HepG2 (cell line): ENCODE measurements around the gene HEPACAM. TPM values are rescaled to one million over a fixed set of nuclear protein-coding genes. Genes with fewer than 3 reads are reported as not detected.
A peak's percentile ranks its signal among the peaks of the same experiment; 100 is the strongest.

ENCODE experiments used
- ATAD3A ChIP-seq: sonication (generic); formaldehyde crosslinking; IDR thresholded peaks from 2 replicates; pipeline ENCODE4 v1.4.0; 2020; ENCODE audit warnings: missing genetic modification reagents
- CEBPG ChIP-seq: IDR thresholded peaks from 2 replicates; pipeline ENCODE4 v1.6.1; 2016
- GMEB1 ChIP-seq: sonication (generic); formaldehyde crosslinking; IDR thresholded peaks from 2 replicates; pipeline ENCODE4 v1.5.1; 2020; ENCODE audit warnings: missing genetic modification reagents, mild to moderate bottlenecking, borderline replicate concordance
- HCFC1 ChIP-seq: fragments of 150-350 bp; IDR thresholded peaks from 2 replicates; pipeline ENCODE4 v1.6.1; 2014; ENCODE audit warnings: low read depth, low read length
- KDM4B ChIP-seq: sonication (generic); formaldehyde crosslinking; IDR thresholded peaks from 2 replicates; pipeline ENCODE4 v1.4.0; 2020; ENCODE audit warnings: missing genetic modification reagents
- ZBTB14 ChIP-seq: sonication (generic); formaldehyde crosslinking; IDR thresholded peaks from 2 replicates; pipeline ENCODE4 v1.4.0; 2020; ENCODE audit warnings: missing genetic modification reagents
- ZNF138 ChIP-seq: sonication (generic); formaldehyde crosslinking; IDR thresholded peaks from 2 replicates; pipeline ENCODE4 v1.5.0; 2020; ENCODE audit warnings: mild to moderate bottlenecking, low read depth, missing genetic modification reagents
- ZNF407 ChIP-seq: sonication (generic); formaldehyde crosslinking; IDR thresholded peaks from one replicate; pipeline ENCODE4 v1.5.1; 2020; ENCODE audit warnings: mild to moderate bottlenecking, missing genetic modification reagents; ENCODE audit errors: not compliant biosample characterization
- ZNF496 ChIP-seq: sonication (generic); formaldehyde crosslinking; IDR thresholded peaks from 2 replicates; pipeline ENCODE4 v1.8.1; 2023; ENCODE audit warnings: mild to moderate bottlenecking, moderate library complexity, missing genetic modification reagents; ENCODE audit not compliant: insufficient replicate concordance
- ZNF614 ChIP-seq: IDR thresholded peaks from 2 replicates; pipeline ENCODE4 v1.6.1; 2018; ENCODE audit warnings: missing biosample characterization, missing genetic modification reagents, inconsistent platforms, borderline replicate concordance
- ZNF678 ChIP-seq: sonication (generic); formaldehyde crosslinking; IDR thresholded peaks from 2 replicates; pipeline ENCODE4 v1.4.0; 2020; ENCODE audit warnings: mild to moderate bottlenecking, missing genetic modification reagents
- ZSCAN29 ChIP-seq: sonication (generic); formaldehyde crosslinking; conservative IDR thresholded peaks from 2 replicates; pipeline ENCODE4 v1.4.0; 2020; ENCODE audit warnings: mild to moderate bottlenecking, missing genetic modification reagents
- polyA plus RNA-seq, 8 experiments: library from polyadenylated mRNA; depleted of rRNA in 3 of 8; stranded (reverse) in 7 of 8; unstranded in 1 of 8; fragments of >200 nt; fragmentation: Illumina TruSeq in 4 of 8; extraction: Trizol in 4 of 8; gene quantifications; 2 replicates each; pipeline versions ENCODE4 v1.2.1 to v1.2.3, GENCODE V29; 2011 to 2016; ENCODE audit warnings: low read depth in 4 of 8, missing spikeins in 1 of 8, mixed read lengths in 1 of 8; ENCODE audit not compliant: insufficient read depth in 1 of 8
- total RNA-seq, 5 experiments: library from RNA; depleted of rRNA; stranded (reverse); fragments of >200 nt; fragmentation: Illumina TruSeq; extraction: Trizol; gene quantifications; 2 replicates each; pipeline ENCODE4 v1.2.3, GENCODE V29; 2016; ENCODE audit warnings: low read depth in 1 of 5

HEPACAM gene
- total and polyA plus RNA-seq, 2 of the 13 experiments (the other 11 are each of a cell fraction or from before 2014, with no cell fraction given), result 66.9 to 121 TPM

GRCh38 chr11:124953753-124954589 lies 18.1 kb upstream of the HEPACAM start, which contains the start of gene CCDC15 (continued):
- TF ChIP-seq ZNF407 (CRISPR knock-in tag), result peak; percentile 75
- no peak for TF ChIP-seq ZNF496 (CRISPR knock-in tag)
- peak; percentile 46; the same call in 1 of the 2 replicates for TF ChIP-seq HCFC1
- no peak for TF ChIP-seq CEBPG (CRISPR knock-in tag)
- TF ChIP-seq ZSCAN29, result peak; percentile 85
- TF ChIP-seq ZNF678, result no peak
- no peak; the same call in 1 of the 2 replicates for TF ChIP-seq KDM4B (CRISPR knock-in tag)
- peak; percentile 59; the same call in 1 of the 2 replicates for TF ChIP-seq ZNF614 (CRISPR knock-in tag)
- no peak for TF ChIP-seq ATAD3A
- TF ChIP-seq GMEB1 (CRISPR knock-in tag), result peak; percentile 89
- no peak for TF ChIP-seq ZBTB14 (CRISPR knock-in tag)
- TF ChIP-seq ZNF138 (CRISPR knock-in tag), result no peak
